NCI-H2171 (cell line): ENCODE results near the gene PDZD2.
"Not testable (repeated sequence)": the region's sequence is repeated elsewhere in the genome, so short reads cannot be mapped to it uniquely, and the experiment has no call there.

Source experiments
- DNase-seq: peaks from one replicate; lab custom pipeline; 2025; lab: John Stamatoyannopoulos, UW

The PDZD2 gene

DNA sequence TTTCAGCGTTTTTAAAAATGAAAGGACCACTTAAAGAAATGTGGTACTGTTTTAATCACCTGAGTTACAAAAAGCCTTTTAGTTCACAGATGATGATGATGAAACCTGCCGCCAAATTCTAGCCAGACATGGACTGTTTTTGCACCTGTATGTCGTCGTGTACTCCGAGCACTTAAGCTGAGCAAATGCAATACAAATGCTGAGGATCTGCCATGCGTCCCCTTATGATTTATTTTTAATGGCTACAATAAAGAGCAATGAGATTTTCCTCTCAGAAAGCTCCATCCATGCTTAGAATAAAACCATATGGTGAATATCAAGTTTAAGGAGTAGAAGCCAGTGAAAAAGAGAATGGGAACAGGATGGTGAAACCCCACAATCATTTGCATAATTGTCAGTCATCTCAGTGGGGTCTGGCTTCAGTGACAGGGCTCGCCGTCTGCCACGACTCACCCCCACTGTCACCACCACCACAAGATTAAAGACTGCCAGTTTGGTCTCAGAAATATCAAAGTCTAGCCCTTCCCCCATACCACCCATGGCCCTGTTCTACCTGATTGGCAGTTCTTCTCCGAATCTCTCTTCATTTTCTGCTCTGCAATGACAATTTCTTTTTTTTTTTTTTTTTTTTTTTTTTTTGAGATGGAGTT, 375.3 kb downstream of the PDZD2 start:
- peak; percentile 31 for DNase-seq

DNA sequence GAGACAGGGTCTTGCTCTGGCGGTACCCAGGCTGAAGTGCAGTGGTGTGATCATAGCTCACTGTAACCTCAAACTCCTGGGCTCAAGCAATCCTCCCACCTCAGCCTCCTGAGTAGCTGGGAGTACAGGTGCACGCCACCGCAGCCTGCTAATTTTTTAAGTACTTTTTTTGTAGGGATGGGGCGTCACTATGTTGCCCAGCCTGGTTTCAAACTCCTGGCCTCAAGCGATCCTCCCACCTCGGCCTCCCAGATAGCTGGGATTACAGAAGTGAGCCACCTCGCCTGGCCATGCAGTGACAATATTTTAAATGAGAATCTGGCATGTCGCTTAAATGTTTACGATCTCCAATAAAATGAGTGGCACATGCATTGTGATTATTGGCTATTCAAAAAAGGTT, 376.3 kb downstream of the PDZD2 start:
- DNase-seq, result not testable (repeated sequence)

DNA sequence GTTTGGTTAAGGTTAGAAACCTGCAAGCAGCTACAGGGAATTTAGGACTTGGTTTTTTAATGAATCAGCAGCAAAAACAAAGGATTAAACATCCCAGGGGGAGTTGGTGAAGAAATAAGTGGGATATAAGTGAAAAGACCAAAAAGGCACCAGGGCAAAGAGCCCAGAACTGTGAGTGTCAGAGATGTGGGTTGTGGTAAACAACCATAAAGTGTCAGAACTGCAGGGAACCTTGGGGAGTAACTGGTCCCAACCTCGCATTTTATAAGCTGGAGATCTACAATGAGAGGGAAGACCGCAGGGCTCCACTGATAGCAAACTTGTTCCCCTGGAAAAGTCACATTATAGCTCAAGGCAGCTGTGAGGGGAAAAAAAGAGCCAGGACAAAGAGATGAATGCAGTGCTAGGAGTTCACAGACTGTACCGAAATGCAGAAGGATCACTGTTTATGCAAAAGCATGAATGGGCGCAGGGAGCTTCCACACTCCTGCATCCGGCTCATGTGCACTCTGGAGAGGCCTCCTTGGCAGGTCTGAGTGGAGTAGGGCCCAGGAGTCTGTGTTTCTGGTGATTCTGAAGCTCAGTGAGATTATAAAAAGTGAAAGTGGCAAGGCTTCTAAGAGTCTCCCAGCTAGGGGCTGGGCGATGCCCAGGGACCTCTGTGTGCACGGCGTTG, 378.9 kb downstream of the PDZD2 start:
- DNase-seq, result no peak

DNA sequence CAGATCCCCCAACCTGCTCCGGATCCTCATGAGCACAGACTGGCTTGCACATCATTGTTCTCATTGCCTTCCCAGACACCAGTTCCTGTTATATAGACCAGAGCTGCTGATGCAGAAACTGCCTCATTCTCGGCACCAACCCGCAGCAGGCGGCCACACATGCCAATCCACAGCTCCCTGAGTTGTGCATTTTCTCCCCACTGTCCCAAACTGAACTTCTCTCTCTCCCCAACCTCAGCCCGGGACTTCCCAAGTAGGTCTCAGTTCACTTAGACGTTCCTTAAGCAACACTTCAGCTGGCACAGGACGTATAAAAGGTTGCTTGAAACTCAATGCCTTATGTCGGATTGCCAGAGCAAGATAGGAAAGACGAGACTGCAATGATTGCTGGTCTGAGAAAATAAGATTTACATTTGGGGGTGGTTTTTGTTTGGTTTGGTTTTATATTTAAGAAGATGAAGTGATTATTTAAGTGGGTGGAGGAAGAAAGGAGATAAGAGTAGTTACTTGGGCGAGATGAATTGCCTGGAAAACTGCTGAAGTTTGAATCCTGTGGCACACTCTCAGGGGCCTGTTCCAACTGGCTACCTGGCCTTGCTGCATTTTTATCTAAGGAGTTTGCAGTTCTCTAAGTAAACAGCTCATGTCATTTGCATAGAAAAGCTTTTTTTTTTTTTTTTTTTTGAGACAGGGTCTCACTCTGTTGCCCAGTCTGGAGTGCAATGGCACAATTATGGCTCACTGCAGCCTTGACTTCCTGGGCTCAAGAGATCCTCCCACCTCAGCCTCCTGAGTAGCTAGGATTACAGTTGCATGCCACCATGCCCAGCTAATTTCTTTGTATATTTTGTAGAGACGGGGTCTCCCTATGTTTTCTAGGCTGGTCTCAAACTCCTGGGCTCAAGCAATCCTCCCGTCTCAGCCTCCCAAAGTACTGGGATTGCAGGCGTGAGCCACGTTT, 379.8 kb downstream of the PDZD2 start:
- no peak for DNase-seq

DNA sequence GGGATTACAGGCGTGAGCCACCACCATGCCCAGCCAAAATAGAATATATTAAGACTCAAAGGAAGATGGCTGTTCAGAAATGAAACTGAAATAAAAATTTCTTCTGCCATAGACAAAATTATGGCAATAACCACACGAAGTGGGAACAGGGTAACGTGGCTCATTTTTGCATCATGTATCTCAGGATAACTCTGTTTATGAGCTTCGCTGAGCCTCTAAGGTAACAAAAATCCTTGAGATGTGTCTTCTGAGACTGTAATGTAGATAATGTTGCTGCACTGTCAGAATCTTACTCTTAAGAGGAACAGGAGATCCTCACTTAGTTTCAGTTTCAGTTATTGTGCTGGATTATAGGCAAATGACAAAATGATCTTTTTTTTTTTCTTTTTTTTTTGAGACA, 381.3 kb downstream of the PDZD2 start:
- DNase-seq, result no peak

DNA sequence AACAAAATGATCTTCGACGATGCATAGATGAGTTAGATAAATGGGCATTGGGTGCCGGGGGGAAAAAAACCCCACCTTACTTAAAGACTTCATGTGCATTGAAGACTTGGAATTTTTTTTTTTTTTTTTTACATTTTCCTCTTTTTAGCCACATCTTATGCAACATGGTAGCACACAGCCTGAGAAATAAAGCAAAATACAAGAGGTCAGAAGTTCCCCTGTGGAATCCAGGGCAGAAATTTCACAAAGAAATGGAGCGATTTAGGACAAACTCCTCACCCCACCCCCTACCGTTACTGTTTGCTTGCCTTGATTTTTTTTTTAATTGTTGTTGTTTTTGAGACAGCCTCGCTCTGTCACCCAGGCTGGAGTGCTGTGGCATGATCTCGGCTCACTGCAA, 382.0 kb downstream of the PDZD2 start:
- DNase-seq, result no peak

DNA sequence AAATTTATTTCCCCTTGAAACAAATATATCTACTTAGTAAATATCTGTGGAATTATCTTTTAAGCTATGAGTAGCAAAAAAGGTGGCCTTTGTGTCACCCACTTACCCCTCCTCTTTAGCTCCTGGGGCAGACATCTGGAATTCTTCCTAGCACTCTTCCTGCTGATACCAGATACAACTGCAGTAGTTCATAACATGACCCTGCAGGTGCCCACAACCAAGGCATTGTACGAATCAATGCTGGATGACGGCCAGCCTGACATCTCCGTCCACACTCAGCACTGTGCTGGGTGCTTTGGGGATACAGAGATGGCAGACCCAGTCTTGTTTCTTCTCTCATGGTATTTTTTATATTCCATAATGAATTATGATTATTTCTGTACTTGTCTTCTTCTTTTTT, 382.8 kb downstream of the PDZD2 start:
- no peak for DNase-seq

DNA sequence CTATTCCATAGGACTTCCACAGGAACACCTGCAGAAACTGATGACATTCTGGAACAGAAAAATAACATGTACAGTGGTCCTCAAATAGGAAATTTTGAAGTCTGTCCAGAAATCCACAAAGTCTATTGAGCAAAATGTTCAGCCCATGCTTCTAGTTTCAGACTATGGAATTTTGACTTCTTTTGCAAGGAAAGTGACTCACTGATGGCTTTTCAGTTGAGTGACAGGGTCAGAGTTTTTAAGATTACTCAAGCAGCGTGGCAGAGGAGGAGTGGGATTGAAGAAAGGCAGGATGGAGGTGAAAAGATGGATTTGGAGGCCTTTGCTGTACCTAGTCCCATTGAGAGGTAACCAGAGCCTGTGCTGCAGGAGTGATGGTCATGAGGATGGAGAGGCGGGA, 383.7 kb downstream of the PDZD2 start:
- DNase-seq, result no peak

DNA sequence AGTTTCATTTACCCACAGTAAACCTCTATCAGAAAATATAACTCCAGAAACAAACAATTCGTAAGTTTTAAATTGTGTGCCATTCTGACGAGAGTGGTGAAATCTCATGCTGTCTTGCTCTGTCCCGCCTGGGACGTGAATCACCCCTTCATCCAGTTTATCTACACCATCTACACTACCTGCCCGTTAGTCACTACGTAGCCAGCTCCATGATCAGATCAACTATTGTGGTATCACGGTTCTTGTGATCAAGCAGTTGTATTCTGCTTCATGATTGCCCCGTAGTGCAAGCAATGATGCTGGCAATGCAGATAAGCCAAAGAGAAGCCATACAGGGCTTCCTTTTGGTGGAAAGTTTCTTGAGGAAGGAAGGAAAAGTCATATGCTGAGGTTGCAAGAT, 384.9 kb downstream of the PDZD2 start:
- no peak for DNase-seq

DNA sequence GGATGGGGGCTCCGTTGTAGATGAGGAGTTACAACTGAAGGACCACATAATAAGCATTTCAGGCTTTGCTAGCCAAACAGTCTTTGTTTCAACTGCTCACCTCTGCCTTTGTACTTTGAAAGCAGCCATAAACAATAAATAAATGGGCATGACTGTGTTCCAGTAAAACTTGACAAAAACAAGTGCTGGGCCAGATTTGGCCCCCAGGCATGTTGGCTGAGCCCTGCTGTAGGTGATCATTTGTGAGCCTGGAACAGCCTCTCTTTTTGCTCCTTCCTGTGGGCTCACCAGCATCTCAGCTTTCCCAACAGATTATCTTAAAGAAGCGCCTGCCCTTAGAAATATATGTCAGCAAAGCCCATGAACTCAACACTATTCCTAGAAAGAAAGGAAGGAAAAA, 385.8 kb downstream of the PDZD2 start:
- DNase-seq, result no peak

DNA sequence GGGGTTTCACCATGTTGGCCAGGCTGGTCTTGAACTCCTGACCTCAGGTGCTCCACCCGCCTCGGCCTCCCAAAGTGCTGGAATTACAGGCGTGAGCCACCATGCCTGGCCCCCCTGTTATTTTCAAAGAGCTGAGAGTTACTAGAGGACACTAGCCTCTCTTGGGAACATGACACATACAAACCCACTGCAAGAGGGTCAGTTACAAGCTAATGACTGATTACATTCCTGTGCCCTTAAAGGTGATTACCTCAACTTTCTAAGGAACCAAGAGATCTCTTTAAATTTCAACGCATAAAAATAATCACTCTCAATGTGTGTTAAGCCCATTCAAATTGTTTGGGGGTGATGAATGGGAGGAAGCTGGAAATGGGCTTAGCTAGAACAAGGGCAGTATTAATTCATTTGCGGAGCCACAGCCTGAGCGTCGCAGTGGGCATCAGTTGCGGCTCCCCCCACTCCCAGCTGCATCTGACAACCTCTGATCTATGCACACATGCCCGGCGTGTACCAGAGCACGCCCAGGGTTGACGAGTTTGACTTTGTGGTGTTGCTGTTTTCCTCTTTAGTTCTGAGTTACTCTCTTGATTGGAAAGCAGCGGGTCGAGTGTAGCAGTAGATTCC, 388.3 kb downstream of the PDZD2 start:
- no peak for DNase-seq

DNA sequence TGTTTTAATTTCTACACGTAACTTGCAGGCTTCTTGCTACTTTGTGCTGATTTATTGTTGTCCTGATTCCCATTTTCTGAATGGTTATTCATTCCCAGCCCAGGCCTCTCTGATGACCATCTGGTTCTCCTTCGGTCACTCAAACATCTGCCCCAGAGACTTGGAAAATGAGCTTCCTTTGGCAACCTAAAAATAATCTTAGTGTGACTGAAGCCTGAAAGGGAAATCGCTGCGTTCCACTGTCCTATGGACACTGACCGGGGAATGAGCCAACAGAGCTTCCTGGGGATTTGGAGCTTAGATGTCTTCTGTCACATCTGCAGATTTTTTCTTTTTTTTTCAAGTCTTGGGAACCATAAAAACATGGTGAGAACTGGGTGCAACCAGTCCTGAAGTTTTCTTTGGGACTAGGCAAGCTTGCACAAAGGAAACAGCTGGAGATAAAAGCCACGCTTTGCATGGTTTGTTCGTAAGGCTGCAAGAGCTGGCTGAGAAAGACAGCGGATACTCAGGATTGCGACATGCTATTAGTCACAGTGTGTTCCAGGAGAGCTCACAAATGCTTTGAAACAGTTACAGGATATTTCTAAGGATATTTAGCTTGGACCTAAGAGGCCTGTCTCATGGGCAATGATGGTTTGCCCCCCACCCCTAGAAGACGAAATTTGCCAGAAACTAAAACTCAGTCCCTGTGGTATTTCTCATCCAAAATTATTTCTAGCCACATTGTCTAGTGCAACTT, 389.0 kb downstream of the PDZD2 start:
- no peak for DNase-seq

DNA sequence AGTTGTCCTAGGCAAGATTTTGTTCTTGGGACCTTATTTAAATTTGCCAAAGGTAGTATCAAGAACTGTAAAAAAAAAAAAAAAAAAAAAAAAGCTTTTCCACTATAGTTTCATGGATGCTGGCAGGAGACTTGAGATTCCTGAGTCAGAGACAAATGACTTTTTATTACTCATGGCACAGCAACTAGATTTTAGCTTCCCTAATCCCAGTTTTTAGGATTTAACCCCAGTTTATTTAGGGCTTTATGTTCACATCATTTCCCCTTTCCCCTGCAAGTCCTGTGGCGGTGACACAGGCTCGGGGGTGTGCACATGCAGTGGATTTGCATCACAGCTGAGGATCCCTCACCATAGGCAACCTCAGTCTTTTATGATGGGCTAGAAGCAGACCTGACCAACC, 390.3 kb downstream of the PDZD2 start:
- DNase-seq, result no peak

DNA sequence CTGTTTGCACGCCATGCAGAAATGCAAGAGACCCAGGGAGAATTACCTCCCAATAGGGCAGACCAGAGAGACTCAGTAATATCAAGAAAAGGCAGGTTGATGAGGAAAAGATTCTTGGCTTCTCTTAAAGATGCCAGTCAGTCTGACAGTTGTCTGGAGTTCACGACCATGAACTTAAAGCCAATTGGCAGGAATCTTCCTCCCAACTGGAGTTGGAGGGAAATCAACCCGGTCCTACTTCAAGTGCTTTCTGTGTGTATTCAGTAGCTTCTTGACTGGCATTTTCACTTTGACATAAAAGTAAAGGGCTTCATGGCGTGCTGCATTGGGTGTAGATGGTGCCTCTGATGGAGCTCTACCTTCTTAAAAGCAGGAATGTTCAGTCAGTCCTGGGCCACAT, 390.9 kb downstream of the PDZD2 start:
- no peak for DNase-seq

DNA sequence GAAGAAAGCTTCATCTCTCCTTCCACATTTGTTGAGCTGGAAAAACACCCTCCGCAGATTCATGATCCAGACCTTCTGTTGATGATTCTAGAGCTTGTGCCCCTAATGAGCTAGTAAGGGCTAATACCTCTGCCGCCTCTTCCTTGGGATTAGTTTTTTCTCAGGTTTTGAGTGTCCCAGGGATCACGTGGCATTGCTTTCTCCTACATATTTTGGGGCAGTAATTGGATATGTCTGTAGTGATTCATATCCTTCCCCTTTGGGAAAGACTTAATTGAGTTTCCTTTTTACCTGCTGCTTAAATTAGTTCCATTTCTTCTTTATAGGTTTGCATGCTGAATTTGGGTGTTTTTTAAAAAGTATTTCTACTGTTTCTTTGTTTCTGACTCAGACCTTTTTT, 391.3 kb downstream of the PDZD2 start:
- no peak for DNase-seq

DNA sequence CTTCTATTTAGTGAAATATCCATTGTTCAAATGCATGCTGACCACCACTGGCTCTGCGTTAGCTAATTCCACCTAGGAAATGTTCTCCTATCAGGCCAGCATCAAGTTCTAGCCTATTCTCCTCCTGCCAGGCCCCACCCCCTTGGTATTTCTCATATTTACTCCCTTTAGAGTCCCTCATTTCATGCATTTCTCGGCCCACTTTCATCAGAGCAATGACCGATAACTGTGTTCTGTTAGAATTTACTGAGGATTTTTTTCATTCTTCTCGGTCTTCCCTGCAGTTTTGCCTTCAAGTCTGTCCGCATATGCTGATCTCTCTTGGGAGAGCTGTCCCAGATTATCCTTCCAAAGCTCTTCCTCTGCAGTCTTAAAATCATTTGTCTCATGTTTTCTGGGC, 391.8 kb downstream of the PDZD2 start:
- no peak for DNase-seq

DNA sequence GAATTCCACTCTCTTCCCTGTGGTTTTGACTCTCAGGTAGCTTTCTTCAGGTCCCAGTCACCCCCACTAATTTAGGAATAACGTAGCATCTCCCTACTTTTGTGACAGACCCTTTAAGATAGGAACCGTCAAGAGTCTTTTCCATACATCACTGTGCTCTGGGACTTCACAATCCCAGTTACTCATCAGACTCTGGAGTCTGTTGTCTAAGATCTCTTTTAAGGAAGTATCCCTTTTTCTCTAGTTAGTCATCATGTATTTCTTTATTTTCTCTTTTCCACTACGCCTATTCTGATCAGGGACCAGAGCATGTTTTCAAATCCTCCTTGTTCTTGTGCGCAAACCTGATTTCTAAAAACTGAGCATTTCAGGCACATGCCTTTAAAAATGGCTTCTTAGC, 392.2 kb downstream of the PDZD2 start:
- DNase-seq, result no peak

DNA sequence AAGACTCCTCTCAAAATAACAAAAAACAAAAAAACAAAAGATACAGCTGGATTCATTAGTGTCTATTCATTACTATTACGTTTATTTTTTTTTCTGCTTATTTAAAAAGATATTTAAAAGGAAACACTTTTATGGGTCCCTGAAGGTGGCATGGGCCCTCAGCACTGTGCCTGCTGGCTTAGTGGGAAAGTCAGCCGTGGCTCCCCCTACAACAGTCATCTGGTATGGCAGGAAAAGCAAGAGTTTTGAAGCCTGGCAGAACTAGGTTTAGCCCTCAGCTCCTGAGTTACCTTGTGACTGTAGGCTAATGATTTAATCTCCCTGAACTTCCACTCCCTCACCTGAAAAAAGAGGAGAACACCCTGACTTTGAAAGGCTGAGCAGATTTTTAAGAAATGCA, 399.6 kb downstream of the PDZD2 start:
- no peak for DNase-seq

DNA sequence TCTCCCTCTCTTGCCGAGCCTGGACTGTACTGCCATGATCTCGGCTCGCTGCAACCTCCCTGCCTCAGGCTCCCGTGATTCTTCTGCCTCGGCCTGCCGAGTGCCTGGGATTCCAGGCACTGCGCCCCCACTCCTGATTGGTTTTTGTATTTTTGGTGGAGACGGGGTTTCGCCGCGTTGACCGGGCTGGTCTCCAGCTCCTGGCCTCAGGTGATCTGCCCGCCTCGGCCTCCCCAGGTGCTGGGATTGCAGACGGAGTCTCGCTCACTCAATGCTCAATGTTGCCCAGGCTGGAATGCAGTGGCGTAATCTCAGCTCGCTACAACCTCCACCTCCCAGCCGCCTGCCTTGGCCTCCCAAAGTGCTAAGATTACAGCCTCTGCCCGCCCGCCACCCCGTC, 400.2 kb downstream of the PDZD2 start:
- not testable (repeated sequence) for DNase-seq

DNA sequence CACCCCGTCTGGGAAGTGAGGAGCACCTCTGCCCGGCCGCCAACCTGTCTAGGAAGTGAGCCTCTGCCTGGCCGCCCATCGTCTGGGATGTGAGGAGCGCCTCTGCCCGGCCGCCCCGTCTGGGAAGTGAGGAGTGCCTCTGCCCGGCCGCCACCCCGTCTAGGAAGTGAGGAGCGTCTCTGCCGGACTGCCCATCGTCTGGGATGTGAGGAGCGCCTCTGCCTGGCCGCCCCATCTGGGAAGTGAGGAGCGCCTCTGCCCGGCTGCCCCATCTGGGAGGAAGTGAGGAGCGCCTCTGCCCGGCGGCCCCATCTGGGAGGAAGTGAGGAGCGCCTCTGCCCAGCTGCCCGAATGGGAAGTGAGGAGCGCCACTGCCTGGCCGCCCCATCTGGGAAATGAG, 400.7 kb downstream of the PDZD2 start:
- not testable (repeated sequence) for DNase-seq

DNA sequence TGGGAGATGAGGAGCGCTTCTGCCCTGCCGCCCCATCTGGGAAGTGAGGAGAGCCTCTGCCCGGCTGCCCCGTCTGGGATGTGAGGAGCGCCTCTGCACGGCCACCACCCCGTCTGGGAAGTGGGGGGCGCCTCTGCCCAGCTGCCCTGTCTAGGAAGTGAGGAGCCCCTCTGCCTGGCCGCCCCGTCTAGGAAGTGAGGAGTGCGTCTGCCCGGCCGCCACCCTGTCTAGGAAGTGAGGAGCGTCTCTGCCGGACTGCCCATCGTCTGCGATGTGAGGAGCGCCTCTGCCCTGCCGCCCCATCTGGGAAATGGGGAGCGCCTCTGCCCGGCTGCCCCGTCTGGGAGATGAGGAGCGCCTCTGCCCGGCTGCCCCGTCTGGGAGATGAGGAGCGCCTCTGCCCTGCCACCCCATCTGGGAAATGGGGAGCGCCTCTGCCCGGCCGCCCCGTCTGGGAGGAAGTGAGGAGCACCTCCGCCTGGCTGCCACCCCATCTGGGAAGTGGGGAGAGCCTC, 401.3 kb downstream of the PDZD2 start:
- DNase-seq, result not testable (repeated sequence)

DNA sequence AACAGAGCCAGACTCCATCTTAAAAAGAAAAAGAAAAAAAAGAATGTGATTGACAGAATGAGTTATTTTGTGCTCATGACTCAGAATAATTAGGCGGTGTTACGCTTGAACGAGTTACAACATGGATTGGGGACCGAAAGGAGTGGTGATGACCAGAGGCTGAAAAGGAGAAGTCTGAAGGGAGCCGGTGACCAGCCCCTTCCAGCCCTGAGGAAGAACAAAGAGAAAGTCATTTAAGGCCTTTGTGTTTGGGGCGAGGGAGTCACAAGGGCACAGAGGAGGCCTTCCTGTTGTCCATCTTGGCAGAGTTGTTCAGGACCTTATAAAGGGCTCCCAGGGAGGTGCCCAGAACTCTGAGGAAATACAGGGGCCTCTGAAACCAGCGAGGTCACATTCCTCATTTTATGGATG, 403.6 kb downstream of the PDZD2 start:
- DNase-seq, result no peak
